ENCODE data around the gene IL22RA2.

IL22RA2 gene

GRCh38 chr6:137105375-137105774 lies 68.1 kb downstream of the IL22RA2 start:
- no peak overlapping the region for H3K27ac Mint-ChIP-seq

GRCh38 chr6:137104926-137105325 lies 68.5 kb downstream of the IL22RA2 start:
- peaks cover 5% of the 10 kb centered on the region for H3K27me3 Mint-ChIP-seq
- H3K9me3 Mint-ChIP-seq = no peaks in the 10 kb centered on the region
- no peak overlapping the region for H3K27ac Mint-ChIP-seq
- no peak overlapping the region for H3K4me3 Mint-ChIP-seq
- no peaks in the 10 kb centered on the region for H3K4me1 Mint-ChIP-seq
- H3K36me3 Mint-ChIP-seq = no peaks in the 10 kb centered on the region

More at GRCh38 chr6:137105375-137105774, 68.1 kb downstream of the IL22RA2 start:
- Mint-ChIP-seq H3K36me3 (no peaks in the 10 kb centered on the region), H3K9me3 (no peaks in the 10 kb centered on the region), H3K4me1 (no peaks in the 10 kb centered on the region), H3K4me3 (no peak overlapping the region), H3K27me3 (peaks cover 5% of the 10 kb centered on the region)

- no peaks in the 10 kb centered on the region for H3K9me3 Mint-ChIP-seq
- no peaks in the 10 kb centered on the region for H3K27me3 Mint-ChIP-seq
- no peak overlapping the region for H3K27ac Mint-ChIP-seq
- no peaks in the 10 kb centered on the region for H3K36me3 Mint-ChIP-seq
- no peaks in the 10 kb centered on the region for H3K4me1 Mint-ChIP-seq
- no peak overlapping the region for H3K4me3 Mint-ChIP-seq
Observed at GRCh38 chr6:137102851-137103492, 70.5 kb downstream of the IL22RA2 start.

GRCh38 chr6:137102050-137102848 lies 71.2 kb downstream of the IL22RA2 start:
- Mint-ChIP-seq H3K4me1 (no peaks in the 10 kb centered on the region), H3K27ac (no peak overlapping the region), H3K36me3 (no peaks in the 10 kb centered on the region), H3K4me3 (no peak overlapping the region), H3K9me3 (no peaks in the 10 kb centered on the region), H3K27me3 (no peaks in the 10 kb centered on the region)

GRCh38 chr6:137099689-137100403 lies 73.6 kb downstream of the IL22RA2 start:
- H3K27me3 Mint-ChIP-seq = no peaks in the 10 kb centered on the region
- H3K9me3 Mint-ChIP-seq = no peaks in the 10 kb centered on the region
- H3K4me3 Mint-ChIP-seq = no peak overlapping the region
- H3K36me3 Mint-ChIP-seq = no peaks in the 10 kb centered on the region
- H3K27ac Mint-ChIP-seq = peak overlapping the region; percentile 87
- H3K4me1 Mint-ChIP-seq = no peaks in the 10 kb centered on the region

- no peaks in the 10 kb centered on the region for H3K9me3 Mint-ChIP-seq
- no peaks in the 10 kb centered on the region for H3K36me3 Mint-ChIP-seq
- H3K4me1 Mint-ChIP-seq = no peaks in the 10 kb centered on the region
- H3K4me3 Mint-ChIP-seq = no peak overlapping the region
- H3K27ac Mint-ChIP-seq = no peak overlapping the region
- H3K27me3 Mint-ChIP-seq = no peaks in the 10 kb centered on the region
Observed at GRCh38 chr6:137097526-137097925, 75.9 kb downstream of the IL22RA2 start.

- Mint-ChIP-seq H3K27me3 (no peaks in the 10 kb centered on the region), H3K9me3 (no peaks in the 10 kb centered on the region), H3K4me1 (no peaks in the 10 kb centered on the region), H3K4me3 (no peak overlapping the region), H3K36me3 (no peaks in the 10 kb centered on the region), H3K27ac (no peak overlapping the region)
Observed at GRCh38 chr6:137097057-137097456, 76.4 kb downstream of the IL22RA2 start.

GRCh38 chr6:137095651-137096238 lies 77.7 kb downstream of the IL22RA2 start:
- no peaks in the 10 kb centered on the region for H3K4me1 Mint-ChIP-seq
- no peak overlapping the region for H3K4me3 Mint-ChIP-seq
- no peaks in the 10 kb centered on the region for H3K36me3 Mint-ChIP-seq
- H3K27me3 Mint-ChIP-seq = no peaks in the 10 kb centered on the region
- H3K27ac Mint-ChIP-seq = no peak overlapping the region
- H3K9me3 Mint-ChIP-seq = no peaks in the 10 kb centered on the region

- H3K9me3 Mint-ChIP-seq = no peaks in the 10 kb centered on the region
- peaks cover 3% of the 10 kb centered on the region for H3K27me3 Mint-ChIP-seq
- H3K36me3 Mint-ChIP-seq = no peaks in the 10 kb centered on the region
- no peaks in the 10 kb centered on the region for H3K4me1 Mint-ChIP-seq
- H3K27ac Mint-ChIP-seq = no peak overlapping the region
- H3K4me3 Mint-ChIP-seq = no peak overlapping the region
Observed at GRCh38 chr6:137095093-137095492, 78.4 kb downstream of the IL22RA2 start.

GRCh38 chr6:137094411-137095008 lies 78.9 kb downstream of the IL22RA2 start:
- Mint-ChIP-seq H3K4me1 (no peaks in the 10 kb centered on the region), H3K27me3 (peaks cover 5% of the 10 kb centered on the region), H3K4me3 (no peak overlapping the region), H3K36me3 (no peaks in the 10 kb centered on the region), H3K27ac (no peak overlapping the region), H3K9me3 (no peaks in the 10 kb centered on the region)
